ENCODE measurements around the gene DNAJC5. TPM values are rescaled to one million over a fixed set of nuclear protein-coding genes. Genes with fewer than 3 reads are reported as not detected.

Gene DNAJC5
- total and polyA plus RNA-seq, 2 donors (not counting 1 experiment from before 2014, with no cell fraction given), result 12.2 to 33.3 TPM

DNA sequence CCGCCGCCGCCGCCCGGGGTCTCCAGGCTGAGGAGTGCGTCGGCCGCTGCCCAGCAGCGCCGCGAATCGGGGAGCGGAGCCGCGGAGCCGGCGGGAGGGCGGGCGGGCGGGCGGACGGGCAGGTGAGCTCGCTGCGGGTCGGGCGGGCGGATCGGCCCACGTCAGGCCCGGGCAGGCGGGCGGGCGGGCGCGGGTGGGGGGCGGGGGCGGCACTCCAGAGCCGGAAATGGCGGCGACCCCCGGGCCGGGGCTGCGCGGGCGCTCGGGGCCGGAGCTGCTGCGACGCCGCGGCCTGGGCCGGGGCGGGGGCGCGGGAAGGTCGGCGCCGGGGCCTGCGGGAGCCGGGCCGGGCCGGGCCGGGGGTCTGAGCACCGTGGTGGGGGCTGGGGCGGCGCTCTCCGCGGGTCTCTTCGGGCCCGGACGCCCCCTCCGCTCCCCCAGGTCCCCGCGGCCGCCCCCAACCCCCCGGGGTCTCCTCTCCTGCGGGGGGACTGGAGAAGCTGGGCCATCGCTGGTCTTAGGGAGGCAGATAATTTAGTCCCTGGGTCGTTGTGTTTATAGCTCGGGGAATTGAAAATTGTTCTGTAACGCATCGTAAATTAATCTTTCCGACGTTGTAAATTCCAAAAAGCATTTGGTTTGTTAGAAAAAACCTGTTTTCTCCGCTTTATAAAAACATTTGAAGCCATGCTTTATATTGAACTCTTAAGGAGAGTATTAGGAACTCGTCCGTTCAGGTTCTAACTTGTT is 451 bp downstream of the DNAJC5 start:
- Histone ChIP-seq H3K4me1 (ENCODE audit: control insufficient read depth in 2 of 2, insufficient read depth in 2 of 2, low read length in 2 of 2) (peaks cover 21 to 41% of the 10 kb centered on the region in 2 donors), H3K4me3 (ENCODE audit: control extremely low read depth in 1 of 5, extremely low read depth in 1 of 5, insufficient read depth in 1 of 5, low read depth in 2 of 5, low read length in 4 of 5) (peak overlapping the region; percentile 27 to 81 (median 60)), H3K9ac (ENCODE audit: low read length) (peak overlapping the region; percentile 65), H3K27ac (ENCODE audit: low read length in 2 of 2) (peak overlapping the region; percentile 42 to 80), H3K27me3 (replicated peaks in 1 of 4; ENCODE audit: control extremely low read depth in 1 of 4, control insufficient read depth in 3 of 4, insufficient read depth in 4 of 4, low read length in 3 of 4) (no peaks in the 10 kb centered on the region), H3K79me2 (ENCODE audit: control insufficient read depth, insufficient read depth, low read length) (peaks cover 45% of the 10 kb centered on the region), H3K4me2 (replicated peaks; ENCODE audit: low read depth, low read length, poor library complexity, severe bottlenecking) (peak overlapping the region; percentile 93), H3K9me3 (ENCODE audit: control extremely low read depth in 1 of 3, control insufficient read depth in 2 of 3, insufficient read depth in 1 of 3, low read length in 2 of 3) (no peaks in the 10 kb centered on the region), H3K36me3 (replicated peaks in 1 of 2; ENCODE audit: control extremely low read depth in 1 of 2, control insufficient read depth in 1 of 2, extremely low read depth in 1 of 2, insufficient read depth in 2 of 2, low read length in 1 of 2) (peaks cover 0 to 12% of the 10 kb centered on the region in 2 experiments), H4K20me1 (ENCODE audit: control insufficient read depth, insufficient read depth, low read length, poor library complexity, severe bottlenecking) (peaks cover 49% of the 10 kb centered on the region), H2AFZ (ENCODE audit: insufficient read depth, low read depth, low read length, poor library complexity, severe bottlenecking) (peak overlapping the region; percentile 40)
- TF ChIP-seq EZH2 (IDR thresholded peaks at IDR 0.05; ENCODE audit: borderline replicate concordance, insufficient read depth, low read depth, low read length, poor library complexity, severe bottlenecking), result no peak
- TF ChIP-seq, protein P1, sequence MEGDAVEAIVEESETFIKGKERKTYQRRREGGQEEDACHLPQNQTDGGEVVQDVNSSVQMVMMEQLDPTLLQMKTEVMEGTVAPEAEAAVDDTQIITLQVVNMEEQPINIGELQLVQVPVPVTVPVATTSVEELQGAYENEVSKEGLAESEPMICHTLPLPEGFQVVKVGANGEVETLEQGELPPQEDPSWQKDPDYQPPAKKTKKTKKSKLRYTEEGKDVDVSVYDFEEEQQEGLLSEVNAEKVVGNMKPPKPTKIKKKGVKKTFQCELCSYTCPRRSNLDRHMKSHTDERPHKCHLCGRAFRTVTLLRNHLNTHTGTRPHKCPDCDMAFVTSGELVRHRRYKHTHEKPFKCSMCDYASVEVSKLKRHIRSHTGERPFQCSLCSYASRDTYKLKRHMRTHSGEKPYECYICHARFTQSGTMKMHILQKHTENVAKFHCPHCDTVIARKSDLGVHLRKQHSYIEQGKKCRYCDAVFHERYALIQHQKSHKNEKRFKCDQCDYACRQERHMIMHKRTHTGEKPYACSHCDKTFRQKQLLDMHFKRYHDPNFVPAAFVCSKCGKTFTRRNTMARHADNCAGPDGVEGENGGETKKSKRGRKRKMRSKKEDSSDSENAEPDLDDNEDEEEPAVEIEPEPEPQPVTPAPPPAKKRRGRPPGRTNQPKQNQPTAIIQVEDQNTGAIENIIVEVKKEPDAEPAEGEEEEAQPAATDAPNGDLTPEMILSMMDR (IDR thresholded peaks at IDR 0.05), result no peak
- peaks cover 40% of the 10 kb centered on the region for H3K4me1 Mint-ChIP-seq
- DNase-seq, result no peak
- ATAC-seq (ENCODE audit: low read depth), result no peak
- ChIA-PET POLR2A (interaction anchor here (1.1 to 2.0 kb wide), 5 partner anchors 30 to 464 kb away, joined by 4 to 6 read pairs (median 5); partner anchors contain the start of genes LIME1, SAMD10, TPD52L2 and UCKL1), CTCF (interaction anchor here (0.8 to 1.7 kb wide), 10 partner anchors 14 to 358 kb away, joined by 3 to 7 read pairs (median 4); partner anchors contain the start of genes LKAAEAR1, PRPF6, PTK6 and UCKL1)
- peak overlapping the region; percentile 91 for H3K27ac Mint-ChIP-seq
- peak overlapping the region; percentile 93 for H3K4me3 Mint-ChIP-seq
- under 1% methylated on average over 78 of the region's 87 CpGs for WGBS (ENCODE audit: insufficient coverage)
- intact Hi-C loops (cut with micrococcal nuclease), result loop anchor here (1.0 to 10.0 kb wide), 4 partner anchors 30 to 941 kb away; partner anchors contain the start of genes PRPF6, SLC17A9, TPD52L2 and UCKL1
- H3K9me3 Mint-ChIP-seq (ENCODE audit: insufficient read depth), result no peaks in the 10 kb centered on the region
- no peaks in the 10 kb centered on the region for H3K27me3 Mint-ChIP-seq

All from B cell (primary cell).